ENCODE measurements around the gene ARHGAP42. TPM values are rescaled to one million over a fixed set of nuclear protein-coding genes. Genes with fewer than 3 reads are reported as not detected.
A peak's percentile ranks its signal among the peaks of the same experiment; 100 is the strongest.

The ARHGAP42 gene
- total and polyA plus RNA-seq, 10 of the 15 experiments (the other 5 are each of a cell fraction or from before 2014, with no cell fraction given): 1.8 to 6.3 (median 3.2) TPM

- TF ChIP-seq PKNOX1 (IDR thresholded peaks at IDR 0.05) (no peak), RUNX3 (IDR thresholded peaks at IDR 0.05; ENCODE audit: low read length) (peak; percentile 62; the same call in 1 of the 2 replicates), ASH2L (IDR thresholded peaks at IDR 0.05; ENCODE audit: borderline replicate concordance, low read depth) (no peak), CREM (IDR thresholded peaks at IDR 0.05; ENCODE audit: low read depth) (peak; percentile 65), JUNB (IDR thresholded peaks at IDR 0.05) (peak; percentile 62), GABPA (IDR thresholded peaks at IDR 0.05; ENCODE audit: low read depth) (0 out of 2 replicates have a peak, but pooled peaks have one; percentile 41), CREB1 (IDR thresholded peaks at IDR 0.05; ENCODE audit: low read depth) (peak; percentile 79), FOXM1 (IDR thresholded peaks at IDR 0.05; ENCODE audit: low read depth, low read length) (peak; percentile 34; the same call in 1 of the 2 replicates), ZNF217 (IDR thresholded peaks at IDR 0.05) (0 out of 2 replicates have a peak, but pooled peaks have one; percentile 21)
Observed at GRCh38 chr11:100910808-100911207, 223.7 kb downstream of the ARHGAP42 start (continued).

GRCh38 chr11:100914415-100915110, 227.5 kb downstream of the ARHGAP42 start:
- no peak overlapping the region for H3K4me3 ChIP-seq
- BruUV-seq (replicated peaks): no TSS peak
- in situ Hi-C loops (cut with MboI) (no loop called here), intact Hi-C loops (cut with micrococcal nuclease; ENCODE audit: unreplicated experiment) (no loop called here)
- CTCF ChIA-PET: interaction anchor here (1.0 kb wide), 2 partner anchors 11 to 16 kb away, joined by 3 to 6 read pairs; no protein-coding TSS in a partner anchor
- H3K9me3 ChIP-seq (replicated peaks; ENCODE audit: control insufficient read depth, insufficient read depth, low read length): no peaks in the 10 kb centered on the region
- POLR2A ChIA-PET: no interaction called here
- no peak overlapping the region for H3K9ac ChIP-seq (ENCODE audit: control insufficient read depth, insufficient read depth, low read length)
- no peaks in the 10 kb centered on the region for H3K36me3 ChIP-seq (ENCODE audit: control insufficient read depth in 2 of 2, insufficient read depth in 2 of 2, low read length in 1 of 2)
- H3K27me3 ChIP-seq (replicated peaks in 1 of 2; ENCODE audit: control insufficient read depth in 2 of 2, insufficient read depth in 2 of 2, low read length in 1 of 2): no peaks in the 10 kb centered on the region
- DNase-seq (ENCODE audit: low read depth, low spot score) (no peak), ATAC-seq (no peak), FAIRE-seq (no peak)
- 94% methylated on average over 6 of the region's 6 CpGs for WGBS (ENCODE audit: insufficient coverage, insufficient replicate concordance, low lambda C conversion rate, missing lambda C conversion rate)
- RAD21 ChIA-PET (ENCODE audit: unreplicated experiment): no interaction called here
- no peak overlapping the region for H2AFZ ChIP-seq (ENCODE audit: control insufficient read depth, low read depth, low read length)
- H3K4me2 ChIP-seq (ENCODE audit: control insufficient read depth, insufficient read depth): no peak overlapping the region
- no peaks in the 10 kb centered on the region for H4K20me1 ChIP-seq (ENCODE audit: control insufficient read depth, insufficient read depth)
- no peaks in the 10 kb centered on the region for H3K79me2 ChIP-seq (ENCODE audit: control insufficient read depth, insufficient read depth, low read length)
- no peak overlapping the region for H3K27ac ChIP-seq (ENCODE audit: control insufficient read depth, insufficient read depth)
- H3K4me1 ChIP-seq (ENCODE audit: control insufficient read depth, insufficient read depth, low read length): peaks cover 9% of the 10 kb centered on the region
- SMC1A ChIA-PET (ENCODE audit: uncharacterized antibody, unreplicated experiment): interaction anchor here (1.8 kb wide), 1 partner anchor 11 kb away, joined by 7 read pairs; no protein-coding TSS in a partner anchor
- TF ChIP-seq SREBF1 (IDR thresholded peaks at IDR 0.05; ENCODE audit: low read length) (no peak), RAD51 (IDR thresholded peaks at IDR 0.05) (no peak), CHD2 (IDR thresholded peaks at IDR 0.05; ENCODE audit: borderline replicate concordance, low read depth, low read length) (no peak), ZNF592 (IDR thresholded peaks at IDR 0.05) (no peak), TCF7 (IDR thresholded peaks at IDR 0.05; ENCODE audit: borderline replicate concordance) (no peak), ASH2L (IDR thresholded peaks at IDR 0.05; ENCODE audit: borderline replicate concordance, low read depth) (no peak), E2F8 (IDR thresholded peaks at IDR 0.05; ENCODE audit: low read depth, partially characterized antibody) (no peak)

All from GM12878 (cell line).